Suprapubic skin (tissue), 3 donors: Measurements from ENCODE around the gene MTA1.

ENCODE experiments used
- POLR2A ChIP-seq, 2 donors: fragments of 450-650 bp; IDR thresholded peaks; one replicate each; pipeline ENCODE4 v1.6.1; 2017; ENCODE audit warnings: antibody characterized with exemption in 2 of 2, mild to moderate bottlenecking in 2 of 2, moderate library complexity in 2 of 2
- TF ChIP-seq, protein P1 (sequence below), 2 donors: fragments of 200-600 bp in 1 of 2; fragments of 450-650 bp in 1 of 2; sonication (generic) in 1 of 2; IDR thresholded peaks; one replicate each; pipeline ENCODE4 v1.5.1; 2016 to 2019; ENCODE audit warnings: antibody characterized with exemption in 2 of 2, mild to moderate bottlenecking in 1 of 2, moderate library complexity in 1 of 2

DNA sequence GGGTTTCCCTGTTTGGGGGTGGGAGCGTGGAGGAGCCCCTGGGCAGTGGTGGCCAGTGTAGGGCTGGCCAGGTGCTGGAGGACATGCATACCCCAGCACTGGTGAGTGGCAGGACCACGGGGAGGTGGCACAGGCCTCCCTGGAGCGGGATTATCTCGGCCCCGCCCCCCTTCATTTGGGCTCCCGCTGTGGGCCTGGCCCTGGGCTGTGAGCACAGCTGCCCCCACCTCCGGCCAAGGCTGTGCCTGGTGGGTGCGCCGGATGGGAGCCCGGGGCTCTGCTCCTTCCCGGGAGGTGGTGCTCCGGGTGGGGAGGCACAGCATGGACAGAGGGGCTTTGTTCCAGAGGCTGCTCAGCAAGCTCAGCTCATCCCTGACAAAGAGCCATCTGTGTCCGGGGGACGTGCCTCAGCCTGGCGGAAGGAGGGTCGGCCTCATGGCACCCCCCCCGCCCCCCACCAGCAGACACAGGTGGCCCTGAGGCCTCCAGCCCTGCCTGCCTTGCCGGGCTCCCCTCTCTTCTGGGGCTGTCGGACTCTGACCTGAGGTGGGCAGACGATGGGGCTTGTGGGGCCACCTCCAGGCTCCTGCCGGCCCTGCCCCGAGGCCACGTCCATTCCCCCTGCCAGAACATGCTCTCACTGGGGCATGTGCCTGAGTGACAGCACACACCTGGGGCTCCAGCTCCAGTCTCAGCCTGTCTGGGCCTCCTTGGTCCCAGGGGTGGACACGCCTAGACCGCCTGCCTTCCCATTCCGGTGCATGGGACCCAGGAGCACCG, 79.8 kb downstream of the MTA1 start:
- TF ChIP-seq, protein P1, sequence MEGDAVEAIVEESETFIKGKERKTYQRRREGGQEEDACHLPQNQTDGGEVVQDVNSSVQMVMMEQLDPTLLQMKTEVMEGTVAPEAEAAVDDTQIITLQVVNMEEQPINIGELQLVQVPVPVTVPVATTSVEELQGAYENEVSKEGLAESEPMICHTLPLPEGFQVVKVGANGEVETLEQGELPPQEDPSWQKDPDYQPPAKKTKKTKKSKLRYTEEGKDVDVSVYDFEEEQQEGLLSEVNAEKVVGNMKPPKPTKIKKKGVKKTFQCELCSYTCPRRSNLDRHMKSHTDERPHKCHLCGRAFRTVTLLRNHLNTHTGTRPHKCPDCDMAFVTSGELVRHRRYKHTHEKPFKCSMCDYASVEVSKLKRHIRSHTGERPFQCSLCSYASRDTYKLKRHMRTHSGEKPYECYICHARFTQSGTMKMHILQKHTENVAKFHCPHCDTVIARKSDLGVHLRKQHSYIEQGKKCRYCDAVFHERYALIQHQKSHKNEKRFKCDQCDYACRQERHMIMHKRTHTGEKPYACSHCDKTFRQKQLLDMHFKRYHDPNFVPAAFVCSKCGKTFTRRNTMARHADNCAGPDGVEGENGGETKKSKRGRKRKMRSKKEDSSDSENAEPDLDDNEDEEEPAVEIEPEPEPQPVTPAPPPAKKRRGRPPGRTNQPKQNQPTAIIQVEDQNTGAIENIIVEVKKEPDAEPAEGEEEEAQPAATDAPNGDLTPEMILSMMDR (IDR thresholded peaks at IDR 0.05) = no peak
- TF ChIP-seq POLR2A (IDR thresholded peaks at IDR 0.05) = no peak
